Measurements from ENCODE around the gene DLX5. TPM values are rescaled to one million over a fixed set of nuclear protein-coding genes. Genes with fewer than 3 reads are reported as not detected.
"Not testable (repeated sequence)": the region's sequence is repeated elsewhere in the genome, so short reads cannot be mapped to it uniquely, and the experiment has no call there.

DLX5 gene
- total RNA-seq, result not detected

DNA sequence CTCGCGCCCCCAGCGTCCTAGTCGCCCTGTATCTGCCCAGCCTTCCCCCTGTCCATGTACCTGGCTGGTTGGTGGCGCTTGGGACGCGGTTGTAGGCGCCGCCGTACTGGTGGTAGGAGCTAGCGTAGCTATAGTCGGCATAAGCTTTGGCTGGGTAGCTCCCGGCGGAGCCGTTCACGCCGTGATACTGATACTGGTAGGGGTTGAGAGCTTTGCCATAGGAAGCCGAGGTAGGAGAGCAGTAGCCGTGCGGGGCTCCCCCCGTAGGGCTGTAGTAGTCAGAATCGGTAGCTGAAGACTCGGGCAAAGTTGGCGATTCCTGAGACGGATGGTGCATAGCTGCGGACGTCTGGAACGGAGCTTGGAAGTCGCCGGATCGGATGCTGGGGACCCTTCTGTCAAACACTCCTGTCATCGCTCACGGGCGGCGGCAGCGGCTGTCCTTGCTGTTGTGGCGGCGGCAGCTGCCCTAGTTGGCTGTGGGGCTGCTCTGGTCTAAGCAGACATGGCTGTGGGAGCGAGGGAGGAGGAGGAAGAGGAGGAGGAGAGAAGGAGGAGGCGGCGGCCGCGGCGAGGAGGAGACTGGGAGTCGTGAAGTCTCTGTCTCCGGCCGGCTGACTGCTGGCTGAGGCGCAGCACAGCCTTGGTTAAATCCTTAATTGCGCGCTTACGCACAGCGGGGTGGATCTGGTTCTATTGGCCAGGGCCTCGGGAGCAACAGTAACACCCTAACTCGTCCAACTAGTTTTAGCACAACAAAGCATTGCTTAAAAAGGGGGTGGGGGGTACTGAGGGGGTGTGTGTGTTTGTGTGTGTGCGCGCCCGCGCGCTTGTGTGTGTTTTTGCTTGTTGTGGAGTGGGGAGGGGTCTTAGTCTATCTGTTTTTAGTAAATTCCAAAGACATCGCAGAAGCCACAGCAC lies at the start of gene DLX5:
Gene DLX5 (minus strand): TSS at position 623 of the 921 bp plus-strand sequence. CDS start 208 bp downstream, at position 415.
- no peaks in the 10 kb centered on the region for H3K9me3 Mint-ChIP-seq
- peak; percentile 39 for DNase-seq
- peak within 1 kb of the TSS; percentile 28 for H3K4me3 Mint-ChIP-seq
- peaks cover 72% of the 10 kb centered on the region for H3K27me3 Mint-ChIP-seq
- no peaks in the 10 kb centered on the region for H3K36me3 Mint-ChIP-seq
- H3K4me1 Mint-ChIP-seq (ENCODE audit: low read depth), result peaks cover 55% of the 10 kb centered on the region
- no peak within 1 kb of the TSS for H3K27ac Mint-ChIP-seq
- POLR2A ChIA-PET, result interaction anchor here (1.0 kb wide), 1 partner anchor 11 kb away, joined by 3 read pairs; no protein-coding TSS in a partner anchor
- intact Hi-C loops (cut with micrococcal nuclease), result loop anchor here (5.0 to 10.0 kb wide), 3 partner anchors 32 to 530 kb away; no protein-coding TSS in a partner anchor
- CTCF ChIA-PET, result interaction anchor here (1.3 to 1.5 kb wide), 4 partner anchors 11 to 1108 kb away, joined by 4 read pairs; no protein-coding TSS in a partner anchor

DNA sequence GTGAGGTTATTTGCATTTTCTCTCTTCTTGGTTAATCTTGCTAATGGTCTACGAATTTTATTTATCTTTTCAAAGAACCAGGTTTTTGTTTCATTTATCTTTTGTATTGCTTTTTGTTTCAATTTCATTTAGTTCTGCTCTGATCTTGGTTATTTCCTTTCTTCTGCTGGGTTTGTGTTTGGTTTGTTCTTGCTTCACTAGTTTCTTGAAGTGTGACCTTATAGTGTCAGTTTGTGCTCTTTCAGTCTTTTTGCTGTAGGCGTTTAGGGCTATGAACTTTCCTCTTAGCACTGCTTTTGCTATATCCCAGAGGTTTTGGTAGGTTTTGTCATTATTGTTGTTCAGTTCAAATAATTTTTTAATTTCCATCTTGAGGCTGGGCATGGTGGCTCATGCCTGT lies 47.4 kb upstream of the DLX5 start:
- H3K36me3 Mint-ChIP-seq; H3K9me3 Mint-ChIP-seq; H3K4me3 Mint-ChIP-seq; intact Hi-C loops (cut with micrococcal nuclease); H3K4me1 Mint-ChIP-seq (ENCODE audit: low read depth); POLR2A ChIA-PET; DNase-seq; H3K27ac Mint-ChIP-seq; CTCF ChIA-PET: not testable (repeated sequence)
- H3K27me3 Mint-ChIP-seq, result peaks cover 24% of the 10 kb centered on the region

- intact Hi-C loops (cut with micrococcal nuclease), result loop anchor here (2.0 kb wide), 1 partner anchor 1148 kb away; no protein-coding TSS in a partner anchor
- CTCF ChIA-PET, result interaction anchor here (0.6 to 4.3 kb wide), 10 partner anchors 12 to 1162 kb away, joined by 3 to 30 read pairs (median 4); no protein-coding TSS in a partner anchor
- H3K36me3 Mint-ChIP-seq, result no peaks in the 10 kb centered on the region
- POLR2A ChIA-PET, result no interaction called here
- H3K27ac Mint-ChIP-seq, result no peak overlapping the region
- no peak for DNase-seq
- H3K4me1 Mint-ChIP-seq (ENCODE audit: low read depth), result no peaks in the 10 kb centered on the region
- H3K9me3 Mint-ChIP-seq, result no peaks in the 10 kb centered on the region
- H3K4me3 Mint-ChIP-seq, result no peak overlapping the region
- peaks cover 5% of the 10 kb centered on the region for H3K27me3 Mint-ChIP-seq
These were observed 40.4 kb upstream of the DLX5 start for GRCh38 chr7:97064972-97065587.

DNA sequence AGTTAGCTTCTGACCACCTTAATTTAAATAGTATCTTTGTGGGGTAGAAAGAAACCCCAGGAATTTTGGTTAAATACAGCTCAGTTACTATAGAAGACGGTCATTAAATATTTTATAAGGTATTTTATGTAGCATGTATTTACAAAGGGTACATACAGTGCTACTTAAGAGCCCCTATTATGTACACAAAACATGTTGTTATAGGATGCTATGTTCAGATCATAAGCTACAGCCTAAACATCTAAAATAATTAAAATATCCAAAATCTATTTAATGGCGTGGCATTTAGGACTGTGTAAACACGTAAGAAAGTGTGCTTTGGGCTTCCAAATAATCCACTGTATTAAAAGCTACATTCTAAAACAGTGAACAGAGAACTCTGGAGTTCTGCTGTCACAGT lies 39.4 kb upstream of the DLX5 start:
- Mint-ChIP-seq H3K27ac (no peak overlapping the region), H3K9me3 (peaks cover 9% of the 10 kb centered on the region), H3K4me1 (ENCODE audit: low read depth) (no peaks in the 10 kb centered on the region), H3K36me3 (no peaks in the 10 kb centered on the region), H3K27me3 (peaks cover 8% of the 10 kb centered on the region), H3K4me3 (no peak overlapping the region)
- ChIA-PET POLR2A (no interaction called here), CTCF (interaction anchor here (0.7 to 4.3 kb wide), 10 partner anchors 11 to 1161 kb away, joined by 3 to 30 read pairs (median 4); no protein-coding TSS in a partner anchor)
- DNase-seq, result no peak
- intact Hi-C loops (cut with micrococcal nuclease), result loop anchor here (2.0 kb wide), 1 partner anchor 1147 kb away; no protein-coding TSS in a partner anchor

DNA sequence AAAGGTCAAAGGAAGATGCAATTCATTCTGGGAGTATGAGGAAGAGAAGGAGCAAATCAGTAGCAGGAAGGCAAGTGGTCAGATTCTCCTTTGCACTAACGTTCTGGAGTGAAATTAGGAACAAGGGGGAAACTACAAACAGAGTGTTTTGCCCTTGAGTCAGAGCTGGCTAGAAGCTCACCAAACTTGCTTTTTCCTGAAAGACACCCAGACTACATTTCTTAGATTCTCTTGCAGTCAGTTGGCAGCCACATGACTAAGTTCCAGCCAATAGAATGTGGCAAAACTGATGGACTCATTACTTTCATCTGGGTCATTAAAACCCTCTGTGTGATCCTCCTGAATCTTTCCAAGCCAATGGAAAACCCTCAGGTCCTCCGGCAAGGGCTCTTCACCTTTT lies 18.6 kb upstream of the DLX5 start:
- H3K9me3 Mint-ChIP-seq, result no peaks in the 10 kb centered on the region
- H3K36me3 Mint-ChIP-seq, result no peaks in the 10 kb centered on the region
- no peak for DNase-seq
- H3K27me3 Mint-ChIP-seq, result peaks cover 24% of the 10 kb centered on the region
- no peak overlapping the region for H3K27ac Mint-ChIP-seq
- ChIA-PET POLR2A (no interaction called here), CTCF (no interaction called here)
- no peaks in the 10 kb centered on the region for H3K4me1 Mint-ChIP-seq (ENCODE audit: low read depth)
- H3K4me3 Mint-ChIP-seq, result no peak overlapping the region
- intact Hi-C loops (cut with micrococcal nuclease), result no loop called here

DNA sequence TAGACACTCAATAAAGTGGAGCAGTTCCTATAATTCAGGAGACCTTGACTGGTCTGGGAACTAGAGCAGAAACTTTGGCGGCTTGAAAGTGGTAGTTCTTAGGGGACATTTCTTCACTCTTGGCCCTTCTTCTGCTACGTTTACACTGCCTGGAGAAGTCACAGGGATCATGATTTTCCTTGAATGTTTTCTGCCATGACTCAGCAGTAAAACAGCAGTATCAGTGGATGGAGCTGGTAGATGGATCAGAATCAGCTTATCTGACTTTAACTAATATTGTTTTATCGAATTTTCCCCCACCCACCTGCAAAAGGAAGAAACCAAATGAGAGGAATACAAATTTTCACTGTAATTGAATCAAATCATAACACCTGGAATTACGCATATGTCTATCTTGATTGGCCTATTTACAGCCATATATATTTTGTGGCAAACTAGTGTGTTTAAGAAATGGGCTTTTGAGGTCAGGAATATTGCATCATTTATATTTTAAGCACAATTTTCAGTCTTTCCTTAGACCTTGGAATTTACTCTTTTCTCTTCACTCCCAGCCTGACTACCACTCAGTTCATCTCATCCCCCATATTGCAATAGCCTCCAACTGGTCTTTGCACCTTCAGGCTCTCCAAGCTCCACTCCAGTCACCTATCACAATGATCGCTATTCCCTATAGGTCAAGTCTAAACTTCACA lies 14.9 kb upstream of the DLX5 start:
- DNase-seq, result no peak
- CTCF ChIA-PET, result no interaction called here
- Mint-ChIP-seq H3K27me3 (peaks cover 28% of the 10 kb centered on the region), H3K9me3 (no peaks in the 10 kb centered on the region), H3K36me3 (no peaks in the 10 kb centered on the region), H3K27ac (no peak overlapping the region), H3K4me1 (ENCODE audit: low read depth) (no peaks in the 10 kb centered on the region), H3K4me3 (no peak overlapping the region)
- POLR2A ChIA-PET, result no interaction called here
- intact Hi-C loops (cut with micrococcal nuclease), result no loop called here

DNA sequence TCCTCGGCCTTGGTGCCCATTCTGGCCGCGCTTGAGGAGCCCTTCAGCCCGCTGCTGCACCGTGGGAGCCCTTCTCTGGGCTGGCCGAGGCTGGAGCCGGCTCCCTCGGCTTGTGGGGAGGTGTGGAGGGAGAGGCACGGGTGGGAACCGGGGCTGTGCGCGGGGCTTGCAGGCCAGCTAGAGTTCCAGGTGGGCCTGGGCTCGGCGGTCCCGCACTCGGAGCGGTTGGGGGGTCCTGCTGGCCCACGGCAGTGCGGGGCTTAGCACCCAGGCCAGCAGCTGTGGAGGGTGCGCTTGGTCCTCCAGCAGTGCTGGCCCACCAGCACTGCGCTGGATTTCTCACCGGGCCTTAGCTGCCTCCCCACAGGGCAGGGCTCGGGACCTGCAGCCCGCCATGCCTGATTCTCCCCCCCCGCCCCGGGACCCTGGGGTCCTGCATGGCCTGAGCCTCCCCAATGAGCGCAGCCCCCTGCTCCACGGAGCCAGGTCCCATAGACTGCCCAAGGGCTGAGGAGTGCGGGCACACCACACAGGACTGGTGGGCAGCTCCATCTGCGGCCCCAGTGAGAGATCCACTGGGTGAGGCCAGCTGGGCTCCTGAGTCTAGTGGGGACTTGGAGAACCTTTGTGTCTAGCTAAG lies 9.7 kb upstream of the DLX5 start:
- CTCF ChIA-PET, result interaction anchor here (1.5 kb wide), 1 partner anchor 1118 kb away, joined by 4 read pairs; no protein-coding TSS in a partner anchor
- H3K4me3 Mint-ChIP-seq; POLR2A ChIA-PET; intact Hi-C loops (cut with micrococcal nuclease); H3K9me3 Mint-ChIP-seq; DNase-seq; H3K4me1 Mint-ChIP-seq (ENCODE audit: low read depth); H3K36me3 Mint-ChIP-seq; H3K27ac Mint-ChIP-seq: not testable (repeated sequence)
- H3K27me3 Mint-ChIP-seq, result peaks cover 21% of the 10 kb centered on the region

DNA sequence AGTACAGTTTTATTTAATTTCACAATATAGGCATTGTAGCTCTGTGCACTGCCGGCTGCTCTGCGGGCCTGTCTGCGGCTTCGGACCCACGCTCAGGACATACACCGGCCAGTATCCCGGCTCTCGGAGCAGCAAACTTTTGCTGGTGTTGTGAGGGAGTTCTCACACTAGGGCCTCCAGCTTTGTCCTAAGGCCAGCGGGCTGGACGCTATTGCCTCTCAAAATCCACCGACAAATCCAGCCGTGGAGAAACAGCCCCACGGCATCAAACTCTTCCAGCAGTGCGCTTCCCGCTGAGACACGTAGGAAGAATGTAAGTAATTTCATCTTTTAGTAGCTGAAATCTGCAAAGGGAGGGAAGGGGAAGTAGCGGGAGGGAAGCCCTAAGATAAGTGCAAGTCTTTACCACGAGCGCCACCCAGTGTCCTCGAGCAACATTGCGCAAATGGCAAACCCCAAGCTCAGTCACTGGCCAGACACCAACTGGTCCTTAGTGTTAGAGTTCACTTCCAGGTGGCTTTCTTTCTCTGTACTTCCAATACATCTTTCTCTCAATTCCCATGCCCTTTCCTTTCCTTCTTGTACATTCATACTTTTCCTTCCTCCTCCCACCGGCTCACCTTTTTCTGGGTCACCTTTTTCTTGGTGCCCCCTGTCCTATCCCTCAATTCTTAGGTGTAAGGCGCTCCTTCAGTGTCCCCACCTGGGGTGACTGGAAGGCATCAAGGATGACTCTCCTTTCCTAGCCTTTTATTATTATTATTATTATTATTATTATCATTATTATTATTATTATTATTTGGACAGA lies 3.0 kb upstream of the DLX5 start:
- Mint-ChIP-seq H3K27ac (no peak overlapping the region), H3K36me3 (no peaks in the 10 kb centered on the region), H3K9me3 (no peaks in the 10 kb centered on the region), H3K27me3 (peaks cover 62% of the 10 kb centered on the region), H3K4me1 (ENCODE audit: low read depth) (peaks cover 38% of the 10 kb centered on the region), H3K4me3 (peak overlapping the region; percentile 55)
- ChIA-PET CTCF (interaction anchor here (0.6 to 5.8 kb wide), 32 partner anchors 12 to 1132 kb away, joined by 3 to 50 read pairs (median 4); partner anchors contain the start of gene DLX6), POLR2A (no interaction called here)
- DNase-seq, result peak; percentile 79
- intact Hi-C loops (cut with micrococcal nuclease), result loop anchor here (1.0 to 10.0 kb wide), 7 partner anchors 23 to 1111 kb away; partner anchors contain the start of gene DLX6

- no peak for DNase-seq
- intact Hi-C loops (cut with micrococcal nuclease), result loop anchor here (1.0 to 10.0 kb wide), 7 partner anchors 22 to 1111 kb away; partner anchors contain the start of gene DLX6
These were observed 2.2 kb upstream of the DLX5 start for GRCh38 chr7:97026715-97027426.

More at GRCh38 chr7:97026715-97027426, 2.2 kb upstream of the DLX5 start:
- Mint-ChIP-seq H3K36me3 (no peaks in the 10 kb centered on the region), H3K27ac (no peak overlapping the region), H3K4me1 (ENCODE audit: low read depth) (peaks cover 46% of the 10 kb centered on the region), H3K27me3 (peaks cover 63% of the 10 kb centered on the region), H3K9me3 (no peaks in the 10 kb centered on the region), H3K4me3 (peak overlapping the region; percentile 55)
- CTCF ChIA-PET, result interaction anchor here (0.7 to 5.8 kb wide), 26 partner anchors 11 to 1110 kb away, joined by 3 to 50 read pairs (median 5); partner anchors contain the start of gene DLX6
- POLR2A ChIA-PET, result interaction anchor here (0.6 kb wide), 1 partner anchor 681 kb away, joined by 3 read pairs; no protein-coding TSS in a partner anchor

All from activated CD4-positive, alpha-beta memory T cell treated with anti-CD3 and anti-CD28 coated beads for 36 hours (primary cell).